Measurements from ENCODE around the gene ZNF784.

The ZNF784 gene

DNA sequence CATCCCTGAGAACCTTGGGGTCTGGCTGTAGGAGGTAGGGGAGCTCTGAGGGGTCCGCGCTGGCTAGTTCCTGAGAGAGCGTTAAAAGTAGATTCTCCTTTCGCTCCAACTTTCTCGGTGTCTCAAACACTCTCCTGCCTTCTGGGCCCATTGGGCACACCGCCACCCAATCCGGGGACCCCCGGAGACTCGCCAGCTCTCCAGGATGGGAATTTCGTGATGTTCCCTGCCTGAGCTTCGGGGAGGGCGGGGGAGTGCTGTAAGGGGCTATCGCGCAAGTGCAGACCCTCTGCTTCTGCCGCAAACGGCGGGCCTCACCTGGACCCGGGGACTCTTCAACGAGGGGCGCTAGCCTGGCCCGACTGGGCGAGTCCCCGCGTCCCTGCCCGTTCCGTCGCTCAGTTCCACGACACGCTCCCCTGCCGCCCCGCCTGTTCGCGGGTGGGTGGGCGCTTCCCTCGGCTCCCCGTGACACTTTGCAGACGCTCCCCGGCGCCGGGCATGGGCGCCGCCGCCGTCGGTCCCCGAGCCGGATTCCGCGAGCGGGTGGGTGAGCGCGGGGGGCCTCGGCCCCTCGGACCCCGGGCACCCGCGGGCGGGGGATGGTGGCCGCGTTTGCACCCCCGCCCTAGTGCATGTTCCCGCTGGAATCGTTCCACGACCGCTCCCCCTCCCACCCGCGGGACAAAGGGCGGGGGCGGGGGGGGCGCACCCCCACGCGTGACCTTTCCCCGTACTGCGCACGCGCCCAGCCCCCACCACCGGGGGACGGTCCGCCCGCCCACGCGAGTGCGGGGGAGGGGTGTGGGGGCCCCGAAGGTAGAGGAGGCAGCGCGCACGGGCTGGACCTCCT is 23.6 kb upstream of the ZNF784 start, which contains the start of gene CCDC106 (continued):
- TF ChIP-seq, protein P1, sequence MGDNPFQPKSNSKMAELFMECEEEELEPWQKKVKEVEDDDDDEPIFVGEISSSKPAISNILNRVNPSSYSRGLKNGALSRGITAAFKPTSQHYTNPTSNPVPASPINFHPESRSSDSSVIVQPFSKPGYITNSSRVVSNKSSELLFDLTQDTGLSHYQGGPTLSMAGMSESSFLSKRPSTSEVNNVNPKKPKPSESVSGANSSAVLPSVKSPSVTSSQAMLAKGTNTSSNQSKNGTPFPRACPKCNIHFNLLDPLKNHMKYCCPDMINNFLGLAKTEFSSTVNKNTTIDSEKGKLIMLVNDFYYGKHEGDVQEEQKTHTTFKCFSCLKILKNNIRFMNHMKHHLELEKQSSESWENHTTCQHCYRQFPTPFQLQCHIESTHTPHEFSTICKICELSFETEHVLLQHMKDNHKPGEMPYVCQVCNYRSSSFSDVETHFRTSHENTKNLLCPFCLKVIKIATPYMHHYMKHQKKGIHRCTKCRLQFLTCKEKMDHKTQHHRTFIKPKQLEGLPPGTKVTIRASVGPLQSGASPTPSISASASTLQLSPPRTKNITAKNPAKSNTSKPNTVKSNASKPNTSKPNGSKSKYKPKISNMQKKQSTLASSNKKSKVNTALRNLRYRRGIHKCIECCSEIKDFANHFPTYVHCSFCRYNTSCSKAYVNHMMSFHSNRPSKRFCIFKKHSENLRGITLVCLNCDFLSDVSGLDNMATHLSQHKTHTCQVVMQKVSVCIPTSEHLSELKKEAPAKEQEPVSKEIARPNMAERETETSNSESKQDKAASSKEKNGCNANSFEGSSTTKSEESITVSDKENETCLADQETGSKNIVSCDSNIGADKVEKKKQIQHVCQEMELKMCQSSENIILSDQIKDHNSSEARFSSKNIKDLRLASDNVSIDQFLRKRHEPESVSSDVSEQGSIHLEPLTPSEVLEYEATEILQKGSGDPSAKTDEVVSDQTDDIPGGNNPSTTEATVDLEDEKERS (tag by site-specific recombination; IDR thresholded peaks at IDR 0.05) = peak; percentile 40; the same call in 1 of the 2 replicates
- TF ChIP-seq KLF8 (tag by site-specific recombination; IDR thresholded peaks at IDR 0.05) (peak; percentile 92), ZNF473 (tag by site-specific recombination; IDR thresholded peaks at IDR 0.05) (no peak), HOXC10 (CRISPR knock-in tag; IDR thresholded peaks at IDR 0.05) (0 out of 2 replicates have a peak, but pooled peaks have one; percentile 36), KLF7 (tag by site-specific recombination; IDR thresholded peaks at IDR 0.05; ENCODE audit: borderline replicate concordance) (0 out of 2 replicates have a peak, but pooled peaks have one; percentile 15), ZSCAN30 (tag by site-specific recombination; IDR thresholded peaks at IDR 0.05) (0 out of 2 replicates have a peak, but pooled peaks have one; percentile 35), ZNF394 (tag by site-specific recombination; IDR thresholded peaks at IDR 0.05; ENCODE audit: borderline replicate concordance) (peak; percentile 45; the same call in 1 of the 2 replicates), YY2 (tag by site-specific recombination; IDR thresholded peaks at IDR 0.05) (peak; percentile 59; the same call in 1 of the 2 replicates), ZNF626 (tag by site-specific recombination; IDR thresholded peaks at IDR 0.05) (no peak), IKZF3 (tag by site-specific recombination; IDR thresholded peaks at IDR 0.05) (peak; percentile 73), ZNF214 (tag by site-specific recombination; IDR thresholded peaks at IDR 0.05; ENCODE audit: borderline replicate concordance) (no peak), ZNF692 (tag by site-specific recombination; IDR thresholded peaks at IDR 0.05) (peak; percentile 83), ZNF398 (tag by site-specific recombination; IDR thresholded peaks at IDR 0.05) (peak; percentile 67), ZNF654 (tag by site-specific recombination; IDR thresholded peaks at IDR 0.05; ENCODE audit: low read depth) (no peak), ZNF202 (tag by site-specific recombination; IDR thresholded peaks at IDR 0.05; ENCODE audit: borderline replicate concordance) (no peak), ZFP37 (tag by site-specific recombination; IDR thresholded peaks at IDR 0.05) (peak; percentile 77; the same call in 1 of the 2 replicates), ZNF660 (tag by site-specific recombination; IDR thresholded peaks at IDR 0.05) (peak; percentile 84; the same call in 1 of the 2 replicates), ZNF561 (tag by site-specific recombination; IDR thresholded peaks at IDR 0.05; ENCODE audit: borderline replicate concordance) (0 out of 2 replicates have a peak, but pooled peaks have one; percentile 79), ZBTB7A (tag by site-specific recombination; IDR thresholded peaks at IDR 0.05; ENCODE audit: low read depth) (peak; percentile 92), BCL11A (tag by site-specific recombination; IDR thresholded peaks at IDR 0.05; ENCODE audit: low read depth) (no peak), ZNF423 (tag by site-specific recombination; IDR thresholded peaks at IDR 0.05) (peak; percentile 42; the same call in 1 of the 2 replicates), ZNF138 (tag by site-specific recombination; IDR thresholded peaks at IDR 0.05; ENCODE audit: borderline replicate concordance) (no peak)
- TF ChIP-seq, protein P2, sequence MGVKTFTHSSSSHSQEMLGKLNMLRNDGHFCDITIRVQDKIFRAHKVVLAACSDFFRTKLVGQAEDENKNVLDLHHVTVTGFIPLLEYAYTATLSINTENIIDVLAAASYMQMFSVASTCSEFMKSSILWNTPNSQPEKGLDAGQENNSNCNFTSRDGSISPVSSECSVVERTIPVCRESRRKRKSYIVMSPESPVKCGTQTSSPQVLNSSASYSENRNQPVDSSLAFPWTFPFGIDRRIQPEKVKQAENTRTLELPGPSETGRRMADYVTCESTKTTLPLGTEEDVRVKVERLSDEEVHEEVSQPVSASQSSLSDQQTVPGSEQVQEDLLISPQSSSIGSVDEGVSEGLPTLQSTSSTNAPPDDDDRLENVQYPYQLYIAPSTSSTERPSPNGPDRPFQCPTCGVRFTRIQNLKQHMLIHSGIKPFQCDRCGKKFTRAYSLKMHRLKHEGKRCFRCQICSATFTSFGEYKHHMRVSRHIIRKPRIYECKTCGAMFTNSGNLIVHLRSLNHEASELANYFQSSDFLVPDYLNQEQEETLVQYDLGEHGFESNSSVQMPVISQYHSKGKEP (tag by site-specific recombination; IDR thresholded peaks at IDR 0.05) = no peak
- TF ChIP-seq, protein P3, sequence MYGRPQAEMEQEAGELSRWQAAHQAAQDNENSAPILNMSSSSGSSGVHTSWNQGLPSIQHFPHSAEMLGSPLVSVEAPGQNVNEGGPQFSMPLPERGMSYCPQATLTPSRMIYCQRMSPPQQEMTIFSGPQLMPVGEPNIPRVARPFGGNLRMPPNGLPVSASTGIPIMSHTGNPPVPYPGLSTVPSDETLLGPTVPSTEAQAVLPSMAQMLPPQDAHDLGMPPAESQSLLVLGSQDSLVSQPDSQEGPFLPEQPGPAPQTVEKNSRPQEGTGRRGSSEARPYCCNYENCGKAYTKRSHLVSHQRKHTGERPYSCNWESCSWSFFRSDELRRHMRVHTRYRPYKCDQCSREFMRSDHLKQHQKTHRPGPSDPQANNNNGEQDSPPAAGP (tag by site-specific recombination; IDR thresholded peaks at IDR 0.05) = 0 out of 2 replicates have a peak, but pooled peaks have one; percentile 53
- TF ChIP-seq, protein P4, sequence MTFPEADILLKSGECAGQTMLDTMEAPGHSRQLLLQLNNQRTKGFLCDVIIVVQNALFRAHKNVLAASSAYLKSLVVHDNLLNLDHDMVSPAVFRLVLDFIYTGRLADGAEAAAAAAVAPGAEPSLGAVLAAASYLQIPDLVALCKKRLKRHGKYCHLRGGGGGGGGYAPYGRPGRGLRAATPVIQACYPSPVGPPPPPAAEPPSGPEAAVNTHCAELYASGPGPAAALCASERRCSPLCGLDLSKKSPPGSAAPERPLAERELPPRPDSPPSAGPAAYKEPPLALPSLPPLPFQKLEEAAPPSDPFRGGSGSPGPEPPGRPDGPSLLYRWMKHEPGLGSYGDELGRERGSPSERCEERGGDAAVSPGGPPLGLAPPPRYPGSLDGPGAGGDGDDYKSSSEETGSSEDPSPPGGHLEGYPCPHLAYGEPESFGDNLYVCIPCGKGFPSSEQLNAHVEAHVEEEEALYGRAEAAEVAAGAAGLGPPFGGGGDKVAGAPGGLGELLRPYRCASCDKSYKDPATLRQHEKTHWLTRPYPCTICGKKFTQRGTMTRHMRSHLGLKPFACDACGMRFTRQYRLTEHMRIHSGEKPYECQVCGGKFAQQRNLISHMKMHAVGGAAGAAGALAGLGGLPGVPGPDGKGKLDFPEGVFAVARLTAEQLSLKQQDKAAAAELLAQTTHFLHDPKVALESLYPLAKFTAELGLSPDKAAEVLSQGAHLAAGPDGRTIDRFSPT (tag by site-specific recombination; IDR thresholded peaks at IDR 0.05) = peak; percentile 82
